ENCODE measurements around the gene PLPP4. TPM values are rescaled to one million over a fixed set of nuclear protein-coding genes. Genes with fewer than 3 reads are reported as not detected.
A peak's percentile ranks its signal among the peaks of the same experiment; 100 is the strongest.

PLPP4 gene
- total RNA-seq, 1 donor from 2014 or later, result 2.0 TPM

- Mint-ChIP-seq H3K27ac (ENCODE audit: unreplicated experiment) (no peak overlapping the region), H3K4me1 (ENCODE audit: unreplicated experiment) (peaks cover 21% of the 10 kb centered on the region), H3K4me3 (ENCODE audit: unreplicated experiment) (no peak overlapping the region), H3K9me3 (ENCODE audit: unreplicated experiment) (peaks cover 5% of the 10 kb centered on the region), H3K27me3 (ENCODE audit: unreplicated experiment) (no peaks in the 10 kb centered on the region), H3K36me3 (ENCODE audit: unreplicated experiment) (no peaks in the 10 kb centered on the region)
- no peak for DNase-seq (ENCODE audit: extremely low spot score, unreplicated experiment)
- TF ChIP-seq CTCF (IDR thresholded peaks at IDR 0.05), result no peak
Observed at GRCh38 chr10:120421250-120421649, 35.8 kb upstream of the PLPP4 start.

GRCh38 chr10:120422457-120422856, 34.6 kb upstream of the PLPP4 start:
- Mint-ChIP-seq H3K4me1 (ENCODE audit: unreplicated experiment) (peaks cover 23% of the 10 kb centered on the region), H3K27me3 (ENCODE audit: unreplicated experiment) (no peaks in the 10 kb centered on the region), H3K36me3 (ENCODE audit: unreplicated experiment) (no peaks in the 10 kb centered on the region), H3K27ac (ENCODE audit: unreplicated experiment) (peak overlapping the region; percentile 47), H3K4me3 (ENCODE audit: unreplicated experiment) (no peak overlapping the region), H3K9me3 (ENCODE audit: unreplicated experiment) (peaks cover 5% of the 10 kb centered on the region)
- DNase-seq (ENCODE audit: extremely low spot score, unreplicated experiment), result no peak
- TF ChIP-seq CTCF (IDR thresholded peaks at IDR 0.05), result no peak

- Mint-ChIP-seq H3K27ac (ENCODE audit: unreplicated experiment) (no peak overlapping the region), H3K36me3 (ENCODE audit: unreplicated experiment) (no peaks in the 10 kb centered on the region), H3K9me3 (ENCODE audit: unreplicated experiment) (peaks cover 5% of the 10 kb centered on the region), H3K4me1 (ENCODE audit: unreplicated experiment) (peaks cover 23% of the 10 kb centered on the region), H3K4me3 (ENCODE audit: unreplicated experiment) (no peak overlapping the region), H3K27me3 (ENCODE audit: unreplicated experiment) (no peaks in the 10 kb centered on the region)
- TF ChIP-seq CTCF (IDR thresholded peaks at IDR 0.05), result peak; percentile 87
- no peak for DNase-seq (ENCODE audit: extremely low spot score, unreplicated experiment)
Observed at GRCh38 chr10:120423431-120424197, 33.4 kb upstream of the PLPP4 start.

- H3K4me1 Mint-ChIP-seq (ENCODE audit: unreplicated experiment), result peaks cover 27% of the 10 kb centered on the region
- no peak overlapping the region for H3K27ac Mint-ChIP-seq (ENCODE audit: unreplicated experiment)
- H3K4me3 Mint-ChIP-seq (ENCODE audit: unreplicated experiment), result no peak overlapping the region
- no peaks in the 10 kb centered on the region for H3K36me3 Mint-ChIP-seq (ENCODE audit: unreplicated experiment)
- TF ChIP-seq CTCF (IDR thresholded peaks at IDR 0.05), result no peak
- DNase-seq (ENCODE audit: extremely low spot score, unreplicated experiment), result no peak
- peaks cover 5% of the 10 kb centered on the region for H3K9me3 Mint-ChIP-seq (ENCODE audit: unreplicated experiment)
- H3K27me3 Mint-ChIP-seq (ENCODE audit: unreplicated experiment), result no peaks in the 10 kb centered on the region
Observed at GRCh38 chr10:120424198-120424464, 32.9 kb upstream of the PLPP4 start.

GRCh38 chr10:120426306-120426705, 30.7 kb upstream of the PLPP4 start:
- Mint-ChIP-seq H3K27ac (ENCODE audit: unreplicated experiment) (no peak overlapping the region), H3K4me3 (ENCODE audit: unreplicated experiment) (no peak overlapping the region), H3K36me3 (ENCODE audit: unreplicated experiment) (no peaks in the 10 kb centered on the region), H3K9me3 (ENCODE audit: unreplicated experiment) (peaks cover 5% of the 10 kb centered on the region), H3K4me1 (ENCODE audit: unreplicated experiment) (peaks cover 29% of the 10 kb centered on the region), H3K27me3 (ENCODE audit: unreplicated experiment) (no peaks in the 10 kb centered on the region)
- no peak for DNase-seq (ENCODE audit: extremely low spot score, unreplicated experiment)
- TF ChIP-seq CTCF (IDR thresholded peaks at IDR 0.05), result no peak

All from osteocyte (in vitro differentiated cells).